Dermis blood vessel endothelial cell (primary cell): ENCODE measurements around the gene TRABD. TPM values are rescaled to one million over a fixed set of nuclear protein-coding genes. Genes with fewer than 3 reads are reported as not detected.
"Not testable (repeated sequence)": the region's sequence is repeated elsewhere in the genome, so short reads cannot be mapped to it uniquely, and the experiment has no call there.

ENCODE experiments used
- DNase-seq: peaks from one replicate; pipeline ENCODE4 v3.0.0; 2010
- total RNA-seq: library from RNA; depleted of rRNA; stranded (reverse); fragments of >200 nt; gene quantifications from 2 replicates; pipeline ENCODE4 v1.2.3, GENCODE V29; 2014

Gene TRABD
- total RNA-seq, 1 donor from 2014 or later, result 25.2 TPM

DNA sequence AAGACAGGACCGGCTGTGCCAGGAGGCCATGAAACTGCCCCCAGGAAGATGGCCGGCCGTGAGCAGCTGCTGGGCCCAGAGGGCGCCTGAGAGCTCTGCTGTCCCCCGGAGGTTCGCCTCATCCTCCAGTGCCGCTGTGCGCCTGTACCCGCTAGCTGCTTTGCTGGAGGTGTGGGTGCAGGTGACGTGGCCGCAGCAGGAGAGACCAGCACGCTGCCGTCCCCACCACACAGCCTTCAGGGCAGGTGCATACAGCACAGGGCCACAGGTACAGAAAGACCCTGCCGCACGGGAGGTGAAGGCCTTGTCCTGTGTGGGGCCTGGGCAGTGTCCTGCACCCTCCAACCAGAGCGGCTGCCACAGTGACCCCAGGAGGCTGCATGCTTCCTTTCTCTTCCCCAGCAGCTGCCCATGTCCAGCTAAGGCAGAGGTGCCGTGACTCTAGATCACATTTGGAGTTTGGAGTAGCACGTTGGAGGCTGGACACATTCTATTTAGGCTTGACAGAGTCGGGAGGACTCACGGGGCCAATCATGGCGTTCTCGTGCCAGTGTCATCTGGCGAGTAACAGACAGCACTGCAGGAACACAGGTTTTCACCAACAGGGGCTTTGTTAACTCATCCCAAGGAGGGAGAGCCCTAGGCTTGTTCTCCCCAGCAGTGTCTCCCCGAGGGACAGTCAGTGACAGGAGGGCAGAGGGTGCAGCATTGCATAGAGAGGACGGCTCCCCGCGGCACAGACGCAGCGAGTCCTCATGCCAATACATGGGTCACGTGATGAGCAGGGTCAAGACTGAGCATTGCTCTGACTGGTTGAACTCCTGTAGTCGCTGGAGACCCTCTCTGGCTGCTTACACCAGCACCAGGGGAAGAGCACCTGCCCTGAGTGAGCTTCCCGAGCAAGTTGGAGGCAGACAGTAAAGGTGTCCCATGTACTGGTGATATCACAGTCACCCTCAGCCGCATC lies 33.9 kb upstream of the TRABD start:
- DNase-seq, result no peak

GRCh38 chr22:50153056-50153755 lies 32.5 kb upstream of the TRABD start:
- DNase-seq, result no peak

DNA sequence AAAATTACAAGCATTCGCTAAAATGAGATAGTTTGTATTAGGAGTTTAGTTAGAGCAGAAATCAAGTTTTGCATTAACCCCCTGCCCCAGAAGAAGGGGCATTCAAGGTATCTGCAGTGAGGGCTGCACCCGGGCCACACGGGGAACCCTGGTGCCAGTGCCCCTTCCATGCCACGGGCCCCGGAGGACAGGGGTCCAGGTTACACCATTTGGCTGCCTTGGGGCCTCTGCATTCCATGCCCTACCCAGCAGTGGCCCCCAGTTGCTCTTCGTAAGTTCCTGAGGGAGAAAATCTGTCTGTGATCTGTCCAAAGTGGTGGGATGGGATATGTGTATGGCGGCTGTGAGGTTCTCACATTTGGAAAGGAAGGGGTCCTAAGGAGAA lies 32.0 kb upstream of the TRABD start:
- DNase-seq, result no peak

DNA sequence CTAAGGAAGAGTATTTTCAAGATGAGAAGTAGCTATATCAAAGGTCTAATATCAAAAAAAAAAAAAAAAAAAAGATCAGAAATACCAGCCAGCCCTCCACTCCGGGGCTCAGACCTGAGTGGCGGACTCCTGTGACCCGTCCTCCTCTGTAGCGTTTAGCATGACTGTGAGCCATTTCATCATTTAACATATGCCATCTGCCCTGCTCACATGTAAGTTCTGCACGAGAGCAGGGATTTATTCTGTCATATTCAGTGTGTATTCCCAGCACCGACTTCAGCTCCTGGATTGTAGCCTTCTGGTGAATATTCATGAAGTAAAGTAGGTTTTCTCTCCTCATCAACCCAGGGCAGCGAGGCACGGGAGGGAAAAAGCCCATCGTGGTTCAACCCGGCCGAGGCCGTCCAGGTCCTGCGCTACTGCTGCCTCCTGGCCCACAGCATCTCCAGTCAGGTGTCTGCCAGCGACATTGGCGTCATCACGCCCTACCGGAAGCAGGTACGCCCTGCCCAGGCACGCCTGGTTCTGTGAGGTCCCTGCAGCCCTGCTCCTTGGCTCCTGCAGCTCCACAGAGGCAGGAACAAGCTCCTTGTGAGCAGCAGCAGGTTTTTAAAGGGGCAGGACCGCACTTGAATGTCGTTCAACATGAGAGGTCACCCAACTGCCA lies 27.9 kb upstream of the TRABD start:
- DNase-seq, result no peak

GRCh38 chr22:50160947-50161346 lies 24.8 kb upstream of the TRABD start:
- no peak for DNase-seq

DNA sequence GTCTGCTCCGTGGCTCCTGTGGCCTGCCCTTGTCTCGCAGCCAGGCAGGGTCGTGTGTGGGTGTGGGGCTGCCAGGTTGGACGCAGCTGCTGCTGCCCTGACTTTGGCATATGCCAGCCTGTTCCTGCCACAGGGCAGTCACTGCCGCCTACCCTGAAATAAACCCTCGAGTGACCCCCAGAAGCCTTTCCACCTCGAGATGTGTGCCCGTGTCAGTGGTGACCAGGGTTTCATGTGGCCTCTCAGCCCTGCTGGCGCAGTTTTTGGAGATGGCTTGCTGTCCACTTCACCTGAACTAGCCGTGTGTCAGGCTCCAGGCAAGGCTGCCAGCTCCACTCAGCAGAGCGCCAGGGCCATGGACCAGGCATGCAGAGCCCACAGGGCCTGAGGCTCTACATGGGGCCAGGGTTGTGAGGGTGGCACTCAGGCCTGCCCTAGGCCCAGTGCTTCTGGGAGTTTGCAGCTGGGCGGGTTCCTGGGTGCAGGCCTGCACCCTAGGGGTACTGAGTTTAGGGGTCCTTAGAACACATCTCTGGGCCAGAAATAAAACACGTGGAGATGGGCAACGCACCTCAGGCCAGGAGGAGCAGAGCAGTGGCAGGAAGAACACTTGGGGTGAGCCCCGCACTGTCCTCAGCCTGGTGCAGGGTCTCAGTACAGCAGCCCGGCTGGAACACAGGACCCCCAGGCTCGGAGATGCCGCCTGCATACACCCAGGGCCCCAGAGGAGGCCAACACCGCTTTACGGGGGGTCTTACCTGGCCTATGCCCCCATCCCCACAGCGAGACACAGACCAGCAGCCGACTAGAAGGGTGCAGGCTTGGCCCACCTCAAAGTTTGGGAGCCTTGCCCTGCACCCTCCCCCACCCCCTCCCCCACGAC lies 24.0 kb upstream of the TRABD start:
- DNase-seq, result no peak

DNA sequence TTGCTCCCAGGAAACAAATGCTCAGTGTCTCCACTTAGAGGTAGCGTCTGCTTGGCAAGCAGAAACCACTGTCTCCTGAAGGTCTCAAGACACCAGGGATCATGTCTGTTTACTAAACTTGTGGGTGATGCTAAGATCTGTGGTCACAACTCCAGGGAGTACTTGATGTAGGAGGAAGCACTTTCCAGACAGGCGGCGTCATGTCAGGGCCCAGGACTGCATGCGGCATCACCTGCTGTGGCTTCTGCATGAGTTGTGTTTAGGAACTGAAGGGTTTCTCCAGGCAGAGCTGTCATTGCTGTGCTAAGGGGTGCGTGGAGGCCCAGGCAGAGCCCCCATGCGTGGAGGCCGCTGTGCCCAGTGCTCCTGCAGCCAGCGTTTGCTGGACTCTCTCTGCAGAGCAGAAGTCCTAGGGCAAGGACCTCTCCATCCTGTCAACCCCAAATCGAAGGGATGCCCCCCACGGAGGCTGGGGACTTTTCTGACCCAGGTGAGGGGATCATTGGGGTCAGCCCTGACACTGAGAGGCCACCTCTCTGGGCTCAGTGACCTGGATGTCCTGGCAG lies 23.2 kb upstream of the TRABD start:
- DNase-seq, result no peak

- no peak for DNase-seq
These were observed 20.1 kb upstream of the TRABD start for GRCh38 chr22:50165436-50166123.

DNA sequence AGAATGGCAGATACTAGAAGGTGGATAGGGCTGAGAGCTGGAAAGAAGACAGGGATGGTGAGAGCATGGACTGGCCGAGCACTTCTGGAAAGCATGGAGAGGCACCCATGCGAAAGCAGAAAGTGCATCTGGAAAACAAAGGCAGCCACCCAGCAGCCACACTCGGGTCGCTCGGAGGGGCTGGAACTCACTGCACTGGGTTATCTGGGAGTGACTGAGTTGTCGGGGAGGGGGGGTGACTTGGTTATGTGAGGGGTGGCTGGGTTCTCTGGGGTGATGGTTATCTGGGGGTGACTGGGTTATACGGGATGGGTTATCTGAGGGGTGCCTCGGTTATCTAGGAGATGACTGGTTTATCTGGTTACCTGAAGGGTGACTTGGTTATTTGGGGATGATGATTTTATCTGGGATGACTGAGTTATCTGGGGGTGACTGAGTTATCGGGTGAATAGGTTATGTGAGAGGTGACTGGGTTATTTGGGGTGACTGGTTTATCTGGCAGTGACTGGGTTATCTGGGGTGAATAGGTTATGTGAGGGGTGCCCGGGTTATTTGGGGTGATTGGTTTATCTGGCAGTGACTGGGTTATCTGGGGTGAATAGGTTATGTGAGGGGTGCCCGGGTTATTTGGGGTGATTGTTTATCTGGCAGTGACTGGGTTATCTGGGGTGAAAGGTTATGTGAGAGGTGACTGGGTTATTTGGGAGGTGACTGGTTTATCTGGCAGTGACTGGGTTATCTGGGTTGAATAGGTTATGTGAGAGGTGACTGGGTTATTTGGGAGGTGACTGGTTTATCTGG lies 17.8 kb upstream of the TRABD start:
- no peak for DNase-seq

DNA sequence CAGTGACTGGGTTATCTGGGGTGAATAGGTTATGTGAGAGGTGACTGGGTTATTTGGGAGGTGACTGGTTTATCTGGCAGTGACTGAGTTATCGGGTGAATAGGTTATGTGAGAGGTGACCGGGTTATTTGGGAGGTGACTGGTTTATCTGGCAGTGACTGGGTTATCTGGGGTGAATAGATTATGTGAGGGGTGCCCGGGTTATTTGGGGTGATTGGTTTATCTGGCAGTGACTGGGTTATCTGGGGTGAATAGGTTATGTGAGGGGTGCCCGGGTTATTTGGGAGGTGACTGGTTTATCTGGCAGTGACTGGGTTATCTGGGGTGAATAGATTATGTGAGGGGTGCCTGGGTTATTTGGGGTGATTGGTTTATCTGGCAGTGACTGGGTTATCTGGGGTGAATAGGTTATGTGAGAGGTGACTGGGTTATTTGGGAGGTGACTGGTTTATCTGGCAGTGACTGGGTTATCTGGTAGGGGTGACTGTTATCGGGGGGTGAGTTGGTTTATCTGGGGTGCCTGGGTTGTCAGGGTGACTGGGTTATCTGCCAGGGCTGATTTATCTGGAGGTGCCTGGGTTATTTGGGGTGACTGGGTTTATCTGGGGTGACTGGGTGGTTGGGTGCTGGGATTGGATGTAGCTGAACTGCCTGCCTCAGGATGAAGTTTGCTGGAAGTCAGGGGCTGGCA lies 17.1 kb upstream of the TRABD start:
- not testable (repeated sequence) for DNase-seq

DNA sequence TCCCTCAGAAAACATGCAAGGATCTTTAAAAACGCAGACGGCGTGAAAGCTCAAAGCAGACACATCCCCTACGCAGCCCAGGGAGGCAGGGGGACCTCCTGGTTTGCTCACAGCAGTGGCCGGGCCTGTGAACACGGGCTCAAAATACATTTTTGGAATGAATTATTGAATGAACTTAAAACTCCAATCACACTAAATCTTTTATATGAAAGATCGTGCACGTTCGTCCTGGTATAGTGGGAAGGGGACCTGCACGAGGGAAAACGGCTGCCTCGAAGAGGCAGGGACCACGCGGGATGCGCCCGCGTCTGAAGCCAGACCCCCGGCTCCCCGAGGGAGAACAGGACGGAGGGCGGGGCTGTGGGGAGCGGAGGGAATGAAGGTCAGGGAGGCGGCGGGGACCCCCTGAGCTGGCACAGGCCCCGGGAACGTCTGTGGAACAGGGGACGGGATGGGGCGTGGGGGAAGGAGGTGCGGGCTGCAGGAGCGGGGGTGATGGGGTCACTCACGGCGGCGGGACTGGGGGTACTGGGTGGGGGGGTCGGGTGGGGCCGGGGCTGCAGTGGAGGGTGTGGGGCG lies 16.4 kb upstream of the TRABD start:
- DNase-seq, result no peak

GRCh38 chr22:50169774-50170341 lies 15.9 kb upstream of the TRABD start:
- DNase-seq, result no peak

DNA sequence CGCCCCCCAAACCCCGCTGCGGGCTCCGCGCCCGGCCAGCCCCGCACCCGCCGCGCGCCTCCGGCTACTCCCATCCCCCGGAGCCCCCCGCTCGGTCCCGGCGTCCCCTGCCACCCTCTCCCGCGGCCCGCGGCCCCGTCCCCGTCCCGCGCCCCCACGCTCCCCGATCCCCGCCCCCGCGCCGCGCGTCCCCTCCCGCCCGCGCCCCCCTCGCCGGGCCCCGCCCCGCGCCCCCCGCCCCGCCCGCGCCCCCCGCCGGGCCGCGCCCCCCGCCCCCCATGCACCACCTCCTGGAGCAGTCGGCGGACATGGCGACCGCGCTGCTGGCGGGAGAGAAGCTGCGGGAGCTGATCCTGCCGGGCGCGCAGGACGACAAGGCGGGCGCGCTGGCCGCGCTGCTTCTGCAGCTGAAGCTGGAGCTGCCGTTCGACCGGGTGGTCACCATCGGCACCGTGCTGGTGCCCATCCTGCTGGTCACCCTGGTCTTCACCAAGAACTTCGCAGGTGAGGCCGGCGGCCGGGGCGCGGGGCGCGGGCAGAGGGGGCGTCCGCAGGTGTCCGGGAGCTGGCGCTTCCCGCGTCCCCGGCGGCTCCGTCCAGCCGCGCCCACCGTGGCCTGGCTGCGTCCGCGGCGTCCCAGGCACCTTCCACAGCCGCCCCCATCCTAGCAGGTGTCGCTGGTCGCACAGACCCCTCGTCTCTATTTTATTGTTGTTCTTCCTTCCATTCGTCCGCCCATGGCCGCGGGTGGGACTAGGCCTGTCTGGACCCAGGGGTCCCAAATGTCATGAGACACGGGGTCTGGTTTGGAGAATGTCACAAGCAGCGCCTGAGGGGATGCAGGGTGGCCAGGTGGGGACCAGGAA lies 15.0 kb upstream of the TRABD start, which contains the start of gene PANX2:
Gene PANX2 (plus strand): TSS at position 279 of the 866 bp plus-strand sequence. CDS start 0 bp downstream, at position 279.
- DNase-seq, result peak; percentile 39

- no peak for DNase-seq
These were observed 14.3 kb upstream of the TRABD start for GRCh38 chr22:50171319-50171964.

DNA sequence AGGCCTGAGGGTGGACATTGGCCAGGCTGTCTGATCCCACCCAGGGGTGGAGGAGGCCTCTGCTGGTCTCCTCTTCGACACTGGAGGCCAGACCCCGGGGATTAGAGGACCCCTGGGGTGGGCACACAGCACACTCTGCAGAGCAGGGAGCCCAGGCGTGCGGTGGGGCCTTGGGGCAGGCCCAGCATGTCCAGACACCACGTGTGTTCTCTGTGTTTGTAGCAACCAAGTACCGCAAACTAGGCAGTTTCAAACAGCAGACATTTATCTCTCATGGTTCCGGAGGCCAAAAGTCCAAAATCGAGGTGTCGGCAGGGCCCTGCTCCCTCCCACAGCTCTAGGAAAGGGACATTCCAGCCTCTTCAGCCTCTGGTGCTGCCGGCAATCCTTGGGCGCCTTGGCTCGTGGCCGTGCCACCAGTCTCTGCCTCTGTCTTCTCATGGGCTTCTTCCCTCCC lies 13.7 kb upstream of the TRABD start:
- DNase-seq, result no peak

GRCh38 chr22:50173311-50173982 lies 12.3 kb upstream of the TRABD start:
- DNase-seq, result no peak

DNA sequence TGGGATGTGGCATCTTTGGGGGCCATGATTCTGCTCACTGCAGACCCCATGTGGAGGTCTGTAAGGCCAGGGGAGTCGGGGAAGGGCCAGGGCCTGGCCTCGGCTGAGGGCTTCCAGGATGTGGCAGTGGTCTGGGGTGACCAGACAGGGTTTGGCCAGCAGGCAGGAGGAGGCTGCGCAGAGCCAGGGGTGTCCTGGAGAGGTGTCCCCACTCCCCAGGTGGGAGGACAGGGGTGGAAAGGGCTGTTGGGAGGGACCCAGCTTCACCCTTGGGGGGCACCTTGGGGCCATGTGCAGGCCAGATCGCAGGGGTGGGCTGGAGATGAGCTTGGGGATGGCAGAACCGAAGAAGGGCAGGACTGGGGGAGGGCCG lies 11.7 kb upstream of the TRABD start:
- DNase-seq, result no peak
